Measurements from ENCODE around the gene MAG. TPM values are rescaled to one million over a fixed set of nuclear protein-coding genes. Genes with fewer than 3 reads are reported as not detected.

MAG gene
- total RNA-seq, 1 donor from 2014 or later = not detected

- Mint-ChIP-seq H3K4me1 (peaks cover 4% of the 10 kb centered on the region), H3K36me3 (ENCODE audit: low read depth) (peaks cover 15% of the 10 kb centered on the region), H3K27me3 (ENCODE audit: low read depth) (no peaks in the 10 kb centered on the region), H3K9me3 (no peaks in the 10 kb centered on the region), H3K4me3 (peak overlapping the region; percentile 56), H3K27ac (ENCODE audit: unreplicated experiment) (no peak overlapping the region)
- DNase-seq (ENCODE audit: low read depth, low spot score) = no peak
- TF ChIP-seq, protein P1, sequence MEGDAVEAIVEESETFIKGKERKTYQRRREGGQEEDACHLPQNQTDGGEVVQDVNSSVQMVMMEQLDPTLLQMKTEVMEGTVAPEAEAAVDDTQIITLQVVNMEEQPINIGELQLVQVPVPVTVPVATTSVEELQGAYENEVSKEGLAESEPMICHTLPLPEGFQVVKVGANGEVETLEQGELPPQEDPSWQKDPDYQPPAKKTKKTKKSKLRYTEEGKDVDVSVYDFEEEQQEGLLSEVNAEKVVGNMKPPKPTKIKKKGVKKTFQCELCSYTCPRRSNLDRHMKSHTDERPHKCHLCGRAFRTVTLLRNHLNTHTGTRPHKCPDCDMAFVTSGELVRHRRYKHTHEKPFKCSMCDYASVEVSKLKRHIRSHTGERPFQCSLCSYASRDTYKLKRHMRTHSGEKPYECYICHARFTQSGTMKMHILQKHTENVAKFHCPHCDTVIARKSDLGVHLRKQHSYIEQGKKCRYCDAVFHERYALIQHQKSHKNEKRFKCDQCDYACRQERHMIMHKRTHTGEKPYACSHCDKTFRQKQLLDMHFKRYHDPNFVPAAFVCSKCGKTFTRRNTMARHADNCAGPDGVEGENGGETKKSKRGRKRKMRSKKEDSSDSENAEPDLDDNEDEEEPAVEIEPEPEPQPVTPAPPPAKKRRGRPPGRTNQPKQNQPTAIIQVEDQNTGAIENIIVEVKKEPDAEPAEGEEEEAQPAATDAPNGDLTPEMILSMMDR (conservative IDR thresholded peaks at IDR 0.05) = no peak
Observed at GRCh38 chr19:35271546-35271945, 20.4 kb upstream of the MAG start.

GRCh38 chr19:35272122-35272719 lies 19.7 kb upstream of the MAG start:
- H3K9me3 Mint-ChIP-seq = no peaks in the 10 kb centered on the region
- DNase-seq (ENCODE audit: low read depth, low spot score) = no peak
- H3K36me3 Mint-ChIP-seq (ENCODE audit: low read depth) = peaks cover 15% of the 10 kb centered on the region
- H3K27ac Mint-ChIP-seq (ENCODE audit: unreplicated experiment) = no peak overlapping the region
- TF ChIP-seq, protein P1 (conservative IDR thresholded peaks at IDR 0.05) = no peak
- no peaks in the 10 kb centered on the region for H3K27me3 Mint-ChIP-seq (ENCODE audit: low read depth)
- peak overlapping the region; percentile 56 for H3K4me3 Mint-ChIP-seq
- peaks cover 4% of the 10 kb centered on the region for H3K4me1 Mint-ChIP-seq

- H3K36me3 Mint-ChIP-seq (ENCODE audit: low read depth) = peaks cover 15% of the 10 kb centered on the region
- TF ChIP-seq, protein P1 (conservative IDR thresholded peaks at IDR 0.05) = no peak
- peak overlapping the region; percentile 78 for H3K4me3 Mint-ChIP-seq
Observed at GRCh38 chr19:35272954-35273649, 18.9 kb upstream of the MAG start.

GRCh38 chr19:35273686-35274259 lies 18.2 kb upstream of the MAG start:
- peaks cover 4% of the 10 kb centered on the region for H3K4me1 Mint-ChIP-seq
- H3K27me3 Mint-ChIP-seq (ENCODE audit: low read depth) = no peaks in the 10 kb centered on the region
- no peak for DNase-seq (ENCODE audit: low read depth, low spot score)
- peak overlapping the region; percentile 78 for H3K4me3 Mint-ChIP-seq
- H3K9me3 Mint-ChIP-seq = no peaks in the 10 kb centered on the region
- H3K36me3 Mint-ChIP-seq (ENCODE audit: low read depth) = peaks cover 15% of the 10 kb centered on the region
- TF ChIP-seq, protein P1 (conservative IDR thresholded peaks at IDR 0.05) = no peak
- no peak overlapping the region for H3K27ac Mint-ChIP-seq (ENCODE audit: unreplicated experiment)

More at GRCh38 chr19:35272954-35273649, 18.9 kb upstream of the MAG start:
- H3K27ac Mint-ChIP-seq (ENCODE audit: unreplicated experiment) = no peak overlapping the region
- peaks cover 4% of the 10 kb centered on the region for H3K4me1 Mint-ChIP-seq
- H3K9me3 Mint-ChIP-seq = no peaks in the 10 kb centered on the region
- H3K27me3 Mint-ChIP-seq (ENCODE audit: low read depth) = no peaks in the 10 kb centered on the region
- DNase-seq (ENCODE audit: low read depth, low spot score) = no peak

DNA sequence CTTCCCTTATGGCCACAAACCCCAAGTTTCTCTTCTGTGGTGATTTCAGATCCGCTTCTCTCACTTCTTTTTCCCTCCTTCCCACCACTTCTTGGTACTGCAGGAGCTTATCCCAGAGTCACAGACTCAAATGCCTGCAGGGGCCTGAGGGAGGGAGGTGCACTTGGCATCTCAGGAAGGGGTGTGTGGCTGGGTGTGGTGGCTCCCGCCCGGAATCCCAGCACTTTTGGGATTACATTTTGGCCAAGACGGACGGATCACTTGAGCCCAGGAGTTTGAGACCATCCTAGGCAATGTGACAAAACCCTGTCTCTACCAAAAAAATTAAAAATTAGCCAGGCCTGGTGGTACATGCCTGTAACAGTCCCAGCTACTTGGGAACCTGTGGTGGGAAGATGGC lies 17.6 kb upstream of the MAG start:
- peaks cover 15% of the 10 kb centered on the region for H3K36me3 Mint-ChIP-seq (ENCODE audit: low read depth)
- TF ChIP-seq, protein P1 (conservative IDR thresholded peaks at IDR 0.05) = no peak
- peaks cover 4% of the 10 kb centered on the region for H3K4me1 Mint-ChIP-seq
- no peaks in the 10 kb centered on the region for H3K27me3 Mint-ChIP-seq (ENCODE audit: low read depth)
- no peak overlapping the region for H3K27ac Mint-ChIP-seq (ENCODE audit: unreplicated experiment)
- H3K9me3 Mint-ChIP-seq = no peaks in the 10 kb centered on the region
- no peak for DNase-seq (ENCODE audit: low read depth, low spot score)
- H3K4me3 Mint-ChIP-seq = peak overlapping the region; percentile 78

Measured in neural crest cell (in vitro differentiated cells).